PC-9 (cell line): ENCODE measurements around the gene OR11H6. TPM values are rescaled to one million over a fixed set of nuclear protein-coding genes. Genes with fewer than 3 reads are reported as not detected.
"Not testable (repeated sequence)": the region's sequence is repeated elsewhere in the genome, so short reads cannot be mapped to it uniquely, and the experiment has no call there.

Source experiments
- BruUV-seq: library from RNA; stranded (reverse); fragments of 400-500 nt; replicated peaks from 2 replicates; lab custom pipeline; 2021; lab: Mats Ljungman, UMichigan
- CTCF ChIA-PET: fragments of 300-600 bp; sonication (Branson Sonifier 250); formaldehyde crosslinking; loops from one replicate; lab custom pipeline; 2022; ENCODE audit warnings: antibody characterized with exemption; lab: Charles Lee
- POLR2A ChIA-PET: fragments of 300-600 bp; sonication (Branson Sonifier 250); formaldehyde crosslinking; loops from one replicate; lab custom pipeline; 2022; ENCODE audit warnings: antibody characterized with exemption; ENCODE audit not compliant: unreplicated experiment; lab: Charles Lee
- DNase-seq, 2 experiments: peaks; one replicate each; pipeline versions ENCODE4 v3.0.0 to v3.0.0-alpha.2; 2015 to 2022; ENCODE audit warnings: mixed read lengths in 1 of 2
- H2AFZ ChIP-seq: fragments of 200-600 bp; sonication (generic); 2 replicates; pipeline ENCODE4 v1.8.1; 2017; ENCODE audit warnings: antibody characterized with exemption
- H3F3A ChIP-seq: fragments of 200-600 bp; sonication (generic); 2 replicates; pipeline ENCODE4 v1.8.1; 2017; ENCODE audit warnings: antibody characterized with exemption, mild to moderate bottlenecking, low read depth; ENCODE audit not compliant: insufficient read depth
- H3K27ac ChIP-seq: fragments of 200-600 bp; sonication (generic); 2 replicates; pipeline ENCODE4 v1.6.1; 2016; ENCODE audit warnings: mixed run types
- H3K27me3 ChIP-seq: fragments of 200-600 bp; sonication (generic); 2 replicates; pipeline ENCODE4 v1.6.1; 2016; ENCODE audit warnings: low read depth, mixed run types; ENCODE audit not compliant: insufficient read depth
- H3K36me3 ChIP-seq: fragments of 200-600 bp; sonication (generic); 2 replicates; pipeline ENCODE4 v1.6.1; 2016; ENCODE audit warnings: low read depth, mixed run types
- H3K4me1 ChIP-seq: fragments of 200-600 bp; sonication (generic); replicated peaks from 2 replicates; pipeline ENCODE4 v1.6.1; 2016; ENCODE audit warnings: mixed run types; ENCODE audit not compliant: insufficient read depth
- H3K4me2 ChIP-seq: fragments of 200-600 bp; sonication (generic); 2 replicates; pipeline ENCODE4 v1.6.1; 2017; ENCODE audit warnings: mixed run types
- H3K4me3 ChIP-seq: fragments of 200-600 bp; sonication (generic); 2 replicates; pipeline ENCODE4 v1.6.1; 2016; ENCODE audit warnings: mixed run types
- H3K79me2 ChIP-seq: fragments of 200-600 bp; sonication (generic); 2 replicates; pipeline ENCODE4 v1.6.1; 2017; ENCODE audit warnings: low read depth, mixed run types
- H3K9me2 ChIP-seq: fragments of 200-600 bp; sonication (generic); 2 replicates; pipeline ENCODE4 v1.8.1; 2017; ENCODE audit warnings: mild to moderate bottlenecking; ENCODE audit not compliant: insufficient read depth
- H3K9me3 ChIP-seq: fragments of 200-600 bp; sonication (generic); 2 replicates; pipeline ENCODE4 v1.8.1; 2016; ENCODE audit warnings: low read depth; ENCODE audit not compliant: insufficient read depth
- H4K20me1 ChIP-seq: fragments of 200-600 bp; sonication (generic); 2 replicates; pipeline ENCODE4 v1.8.1; 2017; ENCODE audit not compliant: insufficient read depth
- EZH2 ChIP-seq: fragments of 200-600 bp; sonication (generic); IDR thresholded peaks from 2 replicates; pipeline ENCODE4 v1.8.0; 2017; ENCODE audit warnings: antibody characterized with exemption, low read depth
- intact Hi-C: fragments of 100-400 bp; cut with micrococcal nuclease; formaldehyde crosslinking; loops from one replicate; pipeline ENCODE4 v1.10.0; 2022; ENCODE audit not compliant: unreplicated experiment
- total RNA-seq: library from RNA; stranded (reverse); gene quantifications from 2 replicates; pipeline ENCODE4 v1.2.3, GENCODE V29; 2021
- TF ChIP-seq, protein P1 (sequence below): fragments of 200-600 bp; sonication (generic); conservative IDR thresholded peaks from 2 replicates; pipeline ENCODE4 v1.6.1; 2017; ENCODE audit warnings: mixed run types, antibody characterized with exemption, mild to moderate bottlenecking, moderate library complexity

Gene OR11H6
- total RNA-seq, 1 experiment from 2014 or later, result not detected

DNA sequence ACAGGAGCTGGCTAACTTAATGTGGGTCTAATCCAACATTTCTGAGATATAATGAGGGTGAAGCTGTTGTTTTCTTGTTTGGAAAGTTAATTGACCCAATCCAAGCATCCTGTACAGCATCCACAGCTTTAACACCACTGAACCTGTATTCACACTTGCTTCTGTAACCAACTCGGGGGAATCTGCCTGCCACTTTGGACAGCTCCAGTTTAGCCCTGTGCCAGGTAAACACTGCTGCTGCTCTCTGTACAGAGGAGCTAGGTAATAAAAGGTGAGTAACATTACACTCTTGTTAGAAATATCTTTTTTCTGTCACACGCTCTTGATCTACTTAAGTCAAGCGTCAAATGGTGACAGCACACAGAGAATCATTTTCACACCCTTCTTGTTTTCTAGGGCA is 32.1 kb upstream of the OR11H6 start:
- H2AFZ ChIP-seq, result no peak overlapping the region
- BruUV-seq, result no TSS peak
- H3K9me3 ChIP-seq, result no peaks in the 10 kb centered on the region
- CTCF ChIA-PET, result no interaction called here
- no peaks in the 10 kb centered on the region for H3K79me2 ChIP-seq
- H4K20me1 ChIP-seq, result no peaks in the 10 kb centered on the region
- DNase-seq, result no peak
- intact Hi-C loops, result no loop called here
- no peak overlapping the region for H3K27ac ChIP-seq
- H3K27me3 ChIP-seq, result peaks cover 4% of the 10 kb centered on the region; the same call in 1 of the 2 replicates
- no peaks in the 10 kb centered on the region for H3K36me3 ChIP-seq
- no peak overlapping the region for H3K4me3 ChIP-seq
- H3K4me2 ChIP-seq, result no peak overlapping the region
- H3K4me1 ChIP-seq, result no peaks in the 10 kb centered on the region
- TF ChIP-seq EZH2, result no peak
- TF ChIP-seq, protein P1, sequence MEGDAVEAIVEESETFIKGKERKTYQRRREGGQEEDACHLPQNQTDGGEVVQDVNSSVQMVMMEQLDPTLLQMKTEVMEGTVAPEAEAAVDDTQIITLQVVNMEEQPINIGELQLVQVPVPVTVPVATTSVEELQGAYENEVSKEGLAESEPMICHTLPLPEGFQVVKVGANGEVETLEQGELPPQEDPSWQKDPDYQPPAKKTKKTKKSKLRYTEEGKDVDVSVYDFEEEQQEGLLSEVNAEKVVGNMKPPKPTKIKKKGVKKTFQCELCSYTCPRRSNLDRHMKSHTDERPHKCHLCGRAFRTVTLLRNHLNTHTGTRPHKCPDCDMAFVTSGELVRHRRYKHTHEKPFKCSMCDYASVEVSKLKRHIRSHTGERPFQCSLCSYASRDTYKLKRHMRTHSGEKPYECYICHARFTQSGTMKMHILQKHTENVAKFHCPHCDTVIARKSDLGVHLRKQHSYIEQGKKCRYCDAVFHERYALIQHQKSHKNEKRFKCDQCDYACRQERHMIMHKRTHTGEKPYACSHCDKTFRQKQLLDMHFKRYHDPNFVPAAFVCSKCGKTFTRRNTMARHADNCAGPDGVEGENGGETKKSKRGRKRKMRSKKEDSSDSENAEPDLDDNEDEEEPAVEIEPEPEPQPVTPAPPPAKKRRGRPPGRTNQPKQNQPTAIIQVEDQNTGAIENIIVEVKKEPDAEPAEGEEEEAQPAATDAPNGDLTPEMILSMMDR, result no peak
- POLR2A ChIA-PET, result interaction anchor here (0.6 kb wide), 1 partner anchor 118 kb away, joined by 4 read pairs; no protein-coding TSS in a partner anchor
- H3K9me2 ChIP-seq, result no peaks in the 10 kb centered on the region
- H3F3A ChIP-seq, result no peaks in the 10 kb centered on the region

DNA sequence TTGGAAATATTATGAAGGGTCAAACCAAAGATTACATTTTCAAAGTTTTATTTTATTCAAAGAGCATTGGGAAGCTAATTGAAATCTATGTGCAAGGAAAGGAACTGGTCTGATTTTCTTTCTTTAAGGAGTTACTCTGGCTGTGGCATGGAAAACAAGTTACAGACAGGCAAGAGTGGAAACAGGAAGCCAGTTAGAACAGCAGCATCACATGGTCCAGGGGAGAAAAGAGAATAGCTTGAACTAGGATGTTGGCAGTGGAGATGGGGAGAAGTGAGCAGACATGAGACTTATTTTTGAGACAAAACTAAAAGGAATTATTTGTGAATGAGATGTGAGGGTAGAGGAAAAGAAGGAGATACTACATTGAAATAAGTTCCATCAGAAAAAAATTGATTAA is 29.4 kb upstream of the OR11H6 start:
- POLR2A ChIA-PET, result no interaction called here
- H3K4me3 ChIP-seq, result no peak overlapping the region
- intact Hi-C loops, result no loop called here
- H4K20me1 ChIP-seq, result no peaks in the 10 kb centered on the region
- peaks cover 4% of the 10 kb centered on the region; the same call in 1 of the 2 replicates for H3K27me3 ChIP-seq
- CTCF ChIA-PET, result no interaction called here
- no peaks in the 10 kb centered on the region for H3F3A ChIP-seq
- no peak overlapping the region for H3K4me2 ChIP-seq
- H3K9me3 ChIP-seq, result no peaks in the 10 kb centered on the region
- no peaks in the 10 kb centered on the region for H3K79me2 ChIP-seq
- no peaks in the 10 kb centered on the region for H3K36me3 ChIP-seq
- no peak overlapping the region for H2AFZ ChIP-seq
- no peak for DNase-seq
- no TSS peak for BruUV-seq
- no peaks in the 10 kb centered on the region for H3K4me1 ChIP-seq
- H3K27ac ChIP-seq, result no peak overlapping the region
- H3K9me2 ChIP-seq, result no peaks in the 10 kb centered on the region
- TF ChIP-seq EZH2, result no peak
- TF ChIP-seq, protein P1, result no peak

DNA sequence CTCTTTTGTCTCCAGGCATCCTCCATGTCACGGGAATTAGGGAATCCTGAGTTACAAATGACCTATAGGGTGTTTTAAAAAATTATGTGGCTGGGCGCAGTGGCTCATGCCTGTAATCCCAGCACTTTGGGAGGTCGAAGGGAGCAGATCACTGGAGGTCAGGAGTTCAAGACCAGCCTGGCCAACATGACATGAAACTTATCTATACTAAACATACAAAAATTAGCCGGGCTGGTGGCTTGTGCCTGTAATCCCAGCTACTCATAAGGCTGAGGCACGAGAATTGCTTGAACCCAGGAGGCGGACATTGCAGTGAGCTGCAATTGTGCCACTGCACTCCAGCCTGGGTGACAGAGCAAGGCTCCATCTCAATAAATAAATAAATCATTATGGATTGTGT is 28.3 kb upstream of the OR11H6 start:
- H3K4me3 ChIP-seq, H3K27me3 ChIP-seq, H3K36me3 ChIP-seq, intact Hi-C loops, H2AFZ ChIP-seq, H3K9me2 ChIP-seq, CTCF ChIA-PET, H3K4me2 ChIP-seq, H3K4me1 ChIP-seq, H3F3A ChIP-seq, H3K9me3 ChIP-seq, H3K27ac ChIP-seq, DNase-seq, POLR2A ChIA-PET, BruUV-seq, H4K20me1 ChIP-seq, H3K79me2 ChIP-seq: not testable (repeated sequence)

DNA sequence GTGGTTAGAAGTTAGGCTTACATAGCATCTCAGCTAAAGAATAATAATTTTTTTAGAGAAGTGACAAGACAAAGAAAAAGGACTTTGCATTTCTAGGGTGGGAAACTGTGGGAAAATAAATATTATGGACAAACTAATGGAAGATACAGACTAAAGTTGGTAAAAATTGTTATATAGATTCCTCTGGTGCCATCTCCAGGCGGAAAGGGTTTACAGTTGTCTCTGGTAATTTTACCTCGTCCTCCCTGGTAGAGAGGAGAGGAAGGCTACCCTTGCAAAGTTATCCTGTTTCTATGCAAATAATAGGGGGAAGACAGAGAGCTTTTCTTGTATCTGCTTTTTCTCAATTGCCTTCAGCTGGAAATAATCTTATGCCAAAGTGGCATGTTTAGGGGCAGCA is 27.6 kb upstream of the OR11H6 start:
- POLR2A ChIA-PET, result no interaction called here
- Histone ChIP-seq H3K4me3 (no peak overlapping the region), H3K4me1 (no peaks in the 10 kb centered on the region), H3K9me2 (no peaks in the 10 kb centered on the region), H3K36me3 (no peaks in the 10 kb centered on the region), H3K27me3 (peaks cover 4% of the 10 kb centered on the region; the same call in 1 of the 2 replicates), H3F3A (no peaks in the 10 kb centered on the region), H3K27ac (no peak overlapping the region), H3K79me2 (no peaks in the 10 kb centered on the region), H3K9me3 (no peaks in the 10 kb centered on the region), H3K4me2 (no peak overlapping the region), H2AFZ (no peak overlapping the region), H4K20me1 (no peaks in the 10 kb centered on the region)
- DNase-seq, result no peak
- intact Hi-C loops, result no loop called here
- TF ChIP-seq, protein P1, result no peak
- TF ChIP-seq EZH2, result no peak
- BruUV-seq, result no TSS peak
- CTCF ChIA-PET, result no interaction called here
